Left ventricle myocardium superior (tissue), 1 donor: ENCODE data around the gene TMEM270. TPM values are rescaled to one million over a fixed set of nuclear protein-coding genes. Genes with fewer than 3 reads are reported as not detected.
"Not testable (repeated sequence)": the region's sequence is repeated elsewhere in the genome, so short reads cannot be mapped to it uniquely, and the experiment has no call there.

Source experiments
- ATAC-seq: fragments of 200-7000 bp; cut with Tn5 transposase; one replicate; pipeline ENCODE4 v1.9.1; 2020; ENCODE audit warnings: mild to moderate bottlenecking, moderate library complexity
- DNase-seq: peaks from one replicate; pipeline ENCODE4 v3.0.0-alpha.2; 2020
- intact Hi-C: fragments of 100-400 bp; cut with micrococcal nuclease; formaldehyde crosslinking; loops from one replicate; pipeline ENCODE4 v1.11.0; 2022
- total RNA-seq: library from RNA; stranded (reverse); fragmentation: NEBNext Ultra II Directional; extraction: Animal tissue kit (Norgen Biotek cat#: 25700); gene quantifications from one replicate; pipeline ENCODE4 v1.2.1, GENCODE V29; 2021
- donor health status: DM: no; HTN: yes; CAD: no; lungs with severe emphysema.

TMEM270 gene
- total RNA-seq, 1 donor from 2014 or later, result not detected

DNA sequence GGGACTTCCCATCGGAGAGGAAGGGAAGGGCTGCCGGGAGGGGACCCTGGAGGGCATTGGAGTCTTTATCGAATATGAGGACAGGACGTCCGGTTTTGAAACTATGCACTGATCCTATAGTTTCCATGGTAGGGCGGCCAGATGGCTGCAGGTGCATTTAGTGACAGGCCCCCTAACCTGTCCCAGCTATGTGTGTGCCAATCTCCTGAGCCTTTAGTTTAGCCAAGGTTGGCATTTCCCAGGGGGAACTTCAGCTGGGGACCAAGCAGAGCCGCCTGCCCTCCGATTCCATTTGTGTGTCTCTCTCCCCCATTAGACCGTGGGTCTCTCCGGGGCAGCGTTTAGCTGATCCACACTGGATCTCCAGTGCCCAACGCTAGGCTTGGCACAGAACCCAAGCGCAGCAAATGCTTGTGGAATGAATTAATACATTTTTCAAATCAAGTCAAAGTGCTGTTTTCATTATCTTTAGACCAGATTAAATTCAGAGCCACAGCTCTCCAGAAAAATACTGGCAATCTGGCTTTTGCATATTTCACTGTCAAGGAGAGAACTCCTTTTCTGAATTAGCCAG is 19.9 kb downstream of the TMEM270 start:
- DNase-seq (no peak), ATAC-seq (no peak)
- intact Hi-C loops, result no loop called here

DNA sequence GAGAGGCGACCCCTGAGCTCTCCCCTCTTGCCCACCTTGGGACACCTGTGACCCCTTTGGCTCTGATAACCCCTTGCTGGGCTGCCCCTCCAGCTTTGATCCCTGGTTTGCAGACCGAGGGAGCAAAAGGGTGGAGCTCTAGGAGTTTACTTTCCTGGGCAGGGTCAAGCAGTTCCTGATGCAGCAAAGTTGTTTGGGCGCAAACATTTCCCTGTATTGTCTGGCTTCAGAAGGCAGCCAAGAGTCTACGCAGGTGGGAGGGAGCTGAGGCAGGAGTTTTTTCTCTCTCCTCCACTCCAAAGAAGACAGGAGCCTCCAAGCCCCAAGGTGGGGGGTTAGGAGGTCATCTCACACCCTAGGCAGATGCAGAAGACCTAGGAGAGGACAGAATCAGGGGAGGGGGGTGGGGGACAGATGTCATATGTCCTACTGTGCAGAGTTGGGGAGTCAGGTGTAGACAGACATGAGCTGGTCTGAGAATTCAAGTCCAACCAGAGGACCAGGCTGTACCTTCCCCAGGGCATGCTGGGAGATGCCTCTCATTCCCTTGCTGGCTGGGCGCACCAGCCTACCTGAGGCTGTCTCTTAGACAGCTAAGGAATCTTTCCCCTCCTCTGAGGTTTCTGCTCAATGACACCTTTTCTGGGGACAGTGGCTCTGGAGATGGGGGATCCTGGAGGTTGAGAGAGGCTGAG is 20.5 kb downstream of the TMEM270 start:
- ATAC-seq (peak; percentile 24), DNase-seq (no peak)
- intact Hi-C loops, result no loop called here

DNA sequence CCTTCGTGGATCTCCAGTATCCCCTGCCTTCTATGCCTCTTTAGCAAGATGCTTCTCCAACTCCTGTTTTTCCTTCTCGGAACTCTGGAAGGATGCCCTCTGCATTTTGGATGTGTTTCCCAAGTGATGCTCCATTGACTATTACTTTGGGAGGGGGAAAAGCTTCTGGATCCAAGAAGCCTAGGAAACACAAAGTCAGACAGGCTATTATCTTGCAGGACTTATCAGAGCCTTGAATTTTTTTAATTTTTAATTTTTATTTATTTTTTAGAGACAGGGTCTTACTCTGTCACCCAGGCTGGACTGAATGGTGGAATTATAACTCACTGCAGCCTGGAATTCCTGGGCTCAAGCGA is 21.1 kb downstream of the TMEM270 start:
- no peak for DNase-seq
- intact Hi-C loops, result no loop called here
- no peak for ATAC-seq

DNA sequence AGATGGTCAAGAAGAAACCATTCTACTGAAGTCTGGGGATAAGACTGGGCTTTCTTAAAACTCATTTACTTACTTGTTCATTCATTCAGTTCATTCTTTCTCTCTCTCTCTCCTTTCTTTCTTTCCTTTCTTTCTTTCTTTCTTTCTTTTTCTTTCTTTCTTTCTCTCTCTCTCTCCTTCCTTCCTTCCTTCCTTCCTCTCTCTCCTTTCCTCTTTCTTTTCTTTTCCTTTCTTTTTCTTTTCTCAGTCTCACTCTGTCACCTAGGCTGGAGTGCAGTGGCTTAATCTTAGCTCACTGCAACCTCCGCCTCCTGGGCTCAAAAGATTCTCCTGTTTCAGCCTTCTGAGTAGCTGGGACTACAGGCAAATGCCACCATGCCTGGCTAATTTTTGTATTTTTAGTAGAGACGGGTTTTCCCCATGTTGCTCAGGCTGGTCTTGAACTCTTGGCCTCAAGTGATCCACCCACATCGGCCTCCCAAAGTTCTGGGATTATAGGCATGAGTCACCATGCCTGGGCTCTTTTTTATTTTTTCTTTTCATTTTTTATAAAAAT is 24.0 kb downstream of the TMEM270 start:
- DNase-seq, ATAC-seq, intact Hi-C loops: not testable (repeated sequence)

DNA sequence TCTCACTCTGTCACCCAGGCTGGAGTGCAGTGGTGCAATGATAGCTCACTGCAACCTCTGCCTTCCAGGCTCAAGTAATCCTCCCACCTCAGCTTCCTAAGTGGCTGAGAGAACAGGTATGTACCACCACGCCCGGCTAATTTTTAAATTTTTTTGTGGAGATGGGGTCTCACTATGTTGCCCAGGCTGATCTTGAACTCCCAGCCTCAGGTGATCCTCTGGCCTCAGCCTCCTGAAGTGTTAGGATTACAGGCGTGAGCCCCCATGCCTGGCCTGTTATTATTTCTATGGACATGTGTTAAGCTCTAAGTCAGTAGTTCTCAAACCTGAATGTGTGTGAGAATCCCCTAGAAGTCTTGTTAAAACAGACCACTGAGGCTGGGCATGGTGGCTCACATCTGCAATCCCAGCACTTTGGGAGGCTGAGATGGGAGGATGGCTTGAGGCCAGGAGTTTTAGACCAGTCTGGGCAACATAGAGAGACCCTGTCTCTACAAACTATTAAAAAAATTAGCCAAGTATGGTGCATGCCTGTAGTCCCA is 24.5 kb downstream of the TMEM270 start:
- ATAC-seq (no peak), DNase-seq (no peak)
- intact Hi-C loops, result no loop called here

DNA sequence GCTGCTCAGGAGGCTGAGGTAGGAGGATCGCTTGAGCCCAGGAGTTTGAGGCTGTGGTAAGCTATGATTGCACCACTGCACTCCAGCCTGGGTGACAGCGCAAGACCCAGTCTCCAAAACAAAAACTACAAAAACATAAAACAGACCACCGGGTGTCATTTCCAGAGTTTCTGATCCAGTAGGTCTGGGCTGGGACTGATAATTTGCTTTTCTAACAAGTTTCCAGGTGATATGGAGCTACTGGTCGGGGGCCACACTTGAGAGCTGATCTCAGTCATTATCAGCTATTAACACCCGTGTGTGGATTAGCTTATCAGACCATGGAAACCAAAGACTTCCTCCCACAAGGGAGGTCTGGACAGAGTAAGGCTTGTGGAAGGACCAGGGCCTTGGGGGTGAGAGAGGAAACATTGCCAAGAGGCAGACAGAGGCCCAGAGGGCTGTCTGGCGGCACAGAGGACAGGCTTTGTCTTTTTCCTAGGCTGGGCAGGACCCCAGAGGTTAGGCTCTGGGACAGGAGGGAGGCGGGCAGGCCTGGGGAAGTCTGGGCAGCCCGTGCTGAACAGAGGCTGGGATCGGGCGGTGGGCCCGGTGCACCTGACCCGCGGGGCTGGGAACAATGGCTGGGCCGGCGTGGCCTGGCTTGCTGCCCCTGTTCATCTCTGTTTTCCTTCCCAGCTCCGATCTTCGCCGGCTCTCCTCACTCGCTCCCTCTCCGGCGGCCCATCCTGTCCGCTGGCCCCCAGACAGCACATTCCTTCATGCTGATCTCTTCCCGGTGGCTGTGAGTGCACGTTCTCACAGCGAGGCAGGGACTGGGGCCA is 25.2 kb downstream of the TMEM270 start:
- DNase-seq, result peak; percentile 79
- ATAC-seq, result peak; percentile 80
- intact Hi-C loops, result no loop called here

DNA sequence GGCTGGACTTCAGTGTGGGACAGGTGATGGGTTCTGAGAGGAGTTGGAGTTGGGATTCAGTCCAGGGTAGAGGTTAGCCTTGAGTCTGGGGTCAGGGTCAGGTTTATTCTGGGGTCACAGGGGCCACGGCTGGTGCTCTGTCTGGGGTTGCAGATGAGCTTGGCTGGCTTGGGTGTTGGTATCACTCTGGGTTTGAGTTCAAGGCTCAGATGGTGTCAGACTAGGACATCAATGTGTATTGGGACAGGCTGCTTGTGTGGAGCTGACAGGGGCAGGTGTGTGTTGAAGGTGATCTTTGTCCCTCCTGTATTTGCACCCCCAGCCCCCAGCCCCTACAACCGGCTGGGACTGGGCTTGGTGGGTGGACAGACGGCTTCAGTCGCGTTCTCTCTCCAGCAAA is 26.8 kb downstream of the TMEM270 start:
- ATAC-seq, result no peak
- intact Hi-C loops, result no loop called here
- DNase-seq, result no peak

DNA sequence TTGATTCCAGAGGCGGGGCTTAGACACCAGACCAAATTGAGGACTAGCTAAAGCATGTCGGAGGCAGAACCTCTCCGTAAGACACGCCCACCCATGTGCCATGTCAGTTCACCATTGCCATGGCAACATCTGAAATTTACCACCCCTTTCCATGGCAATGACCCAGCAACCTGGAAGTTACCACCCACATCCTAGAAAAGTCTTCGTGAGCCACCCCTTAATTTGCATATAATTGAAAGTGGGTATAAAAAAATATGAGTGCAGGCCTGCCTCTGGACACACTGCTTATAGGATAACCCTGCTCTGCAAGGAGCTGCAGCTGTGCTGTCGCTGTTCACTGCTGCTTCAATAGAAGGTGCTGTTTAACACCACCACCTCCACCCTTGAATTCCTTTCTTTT is 28.0 kb downstream of the TMEM270 start:
- DNase-seq (no peak), ATAC-seq (no peak)
- intact Hi-C loops, result no loop called here

DNA sequence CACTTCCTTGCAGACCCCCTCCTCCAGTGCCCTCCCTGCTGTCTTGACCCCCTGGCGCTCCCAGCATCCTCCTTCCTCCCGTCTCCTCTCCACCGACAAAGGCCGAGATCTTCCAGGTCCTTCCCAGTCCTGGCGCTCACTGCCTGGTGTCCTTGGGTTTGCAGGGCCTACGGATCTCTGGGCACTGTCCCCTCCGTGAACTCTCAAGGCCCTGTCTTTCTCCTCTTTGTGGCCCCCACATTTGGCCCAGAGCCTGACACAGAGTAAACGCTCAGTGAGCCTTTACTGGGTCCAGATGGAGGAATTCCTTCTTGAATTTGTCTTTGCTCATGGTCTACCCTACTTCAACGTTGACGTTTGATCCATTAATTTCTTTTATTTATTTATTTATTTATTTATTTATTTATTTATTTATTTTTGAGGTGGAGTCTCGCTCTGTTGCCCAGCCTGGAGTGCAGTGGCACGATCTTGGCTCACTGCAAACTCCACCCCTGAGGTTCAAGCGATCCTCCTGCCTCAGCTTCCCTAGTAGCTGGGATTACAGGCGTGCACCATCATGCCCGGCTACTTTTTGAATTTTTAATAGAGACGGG is 29.7 kb downstream of the TMEM270 start:
- DNase-seq, result no peak
- no peak for ATAC-seq
- intact Hi-C loops, result no loop called here

DNA sequence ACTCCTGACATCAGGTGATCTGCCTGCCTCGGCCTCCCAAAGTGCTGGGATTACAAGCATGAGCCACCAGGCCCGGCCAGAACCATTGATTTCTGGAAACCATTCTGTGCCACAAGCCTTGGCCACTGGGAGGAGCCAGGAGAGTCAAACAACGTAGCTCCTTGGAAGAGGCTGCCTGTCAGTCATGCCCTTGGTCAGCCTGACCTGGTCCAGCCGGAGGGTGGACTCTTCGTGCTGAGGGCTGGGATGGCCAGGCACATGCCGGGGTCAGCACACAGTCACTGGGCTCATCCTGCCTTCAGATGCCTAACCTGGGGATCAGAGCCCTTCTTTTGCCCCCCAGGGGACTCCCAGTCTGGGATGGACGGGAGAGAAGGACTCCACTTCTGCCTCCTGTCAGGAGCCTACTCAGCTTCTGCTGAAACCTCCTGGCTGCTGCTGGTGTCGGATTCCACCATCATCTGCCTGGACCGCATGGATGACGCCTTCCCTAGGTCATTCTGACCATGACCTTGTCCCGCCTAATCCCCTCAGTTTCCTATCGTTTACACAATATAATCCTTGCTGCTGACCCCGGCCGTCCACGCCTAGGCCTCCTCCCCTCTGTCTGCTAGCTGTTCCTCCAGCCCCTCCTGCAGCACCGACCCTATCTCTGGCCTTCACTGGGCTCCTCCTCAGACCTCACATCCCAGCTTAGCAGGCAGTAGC is 30.4 kb downstream of the TMEM270 start:
- ATAC-seq, result no peak
- no peak for DNase-seq
- intact Hi-C loops, result no loop called here

DNA sequence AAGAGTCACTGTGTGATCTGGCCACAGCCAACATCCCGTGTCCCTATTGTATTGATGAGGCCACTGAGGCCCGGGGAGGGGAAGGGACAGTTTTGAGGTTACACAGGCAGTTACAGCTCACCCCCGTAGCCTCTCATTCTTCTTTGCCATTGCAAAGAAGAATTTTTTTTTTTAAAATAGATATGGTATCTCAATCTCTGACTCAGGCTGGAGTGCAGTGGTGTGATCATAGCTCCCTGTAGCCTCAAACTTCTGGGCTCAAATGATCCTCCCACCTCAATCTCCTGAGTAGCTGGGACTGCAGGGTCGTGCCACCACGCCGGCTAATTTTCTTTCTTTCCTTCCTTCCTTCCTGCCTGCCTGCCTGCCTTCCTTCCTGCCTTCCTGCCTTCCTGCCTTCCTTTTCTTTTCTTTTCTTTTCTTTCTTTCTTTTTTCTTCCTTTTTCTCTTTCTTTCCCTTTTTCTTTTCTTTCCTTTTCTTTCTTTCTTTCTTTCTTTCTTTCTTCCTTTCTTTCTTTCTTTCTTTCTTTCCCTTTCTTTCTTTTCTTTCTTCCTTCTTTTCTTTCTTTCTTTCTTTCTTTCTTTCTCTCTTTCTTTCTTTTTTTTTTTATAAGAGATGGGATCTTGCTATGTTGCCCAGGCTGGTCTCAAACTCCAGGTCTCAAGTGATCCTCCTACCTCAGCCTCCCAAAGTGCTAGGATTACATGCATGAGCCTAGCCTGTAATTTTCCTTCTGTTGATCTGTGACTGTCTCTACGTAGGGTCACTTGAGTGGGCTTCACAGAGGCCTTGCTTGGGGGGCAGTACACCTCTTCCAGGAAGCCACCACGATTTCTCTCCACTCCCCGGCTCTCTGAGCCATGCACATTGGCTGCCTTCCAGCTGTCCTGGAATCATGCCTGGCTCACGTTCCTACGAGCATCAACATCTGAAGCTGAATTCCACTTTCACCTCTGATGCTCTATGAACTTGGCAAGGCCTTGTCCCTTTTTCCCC is 31.3 kb downstream of the TMEM270 start:
- intact Hi-C loops, result no loop called here
- no peak for ATAC-seq
- peak; percentile 74 for DNase-seq

DNA sequence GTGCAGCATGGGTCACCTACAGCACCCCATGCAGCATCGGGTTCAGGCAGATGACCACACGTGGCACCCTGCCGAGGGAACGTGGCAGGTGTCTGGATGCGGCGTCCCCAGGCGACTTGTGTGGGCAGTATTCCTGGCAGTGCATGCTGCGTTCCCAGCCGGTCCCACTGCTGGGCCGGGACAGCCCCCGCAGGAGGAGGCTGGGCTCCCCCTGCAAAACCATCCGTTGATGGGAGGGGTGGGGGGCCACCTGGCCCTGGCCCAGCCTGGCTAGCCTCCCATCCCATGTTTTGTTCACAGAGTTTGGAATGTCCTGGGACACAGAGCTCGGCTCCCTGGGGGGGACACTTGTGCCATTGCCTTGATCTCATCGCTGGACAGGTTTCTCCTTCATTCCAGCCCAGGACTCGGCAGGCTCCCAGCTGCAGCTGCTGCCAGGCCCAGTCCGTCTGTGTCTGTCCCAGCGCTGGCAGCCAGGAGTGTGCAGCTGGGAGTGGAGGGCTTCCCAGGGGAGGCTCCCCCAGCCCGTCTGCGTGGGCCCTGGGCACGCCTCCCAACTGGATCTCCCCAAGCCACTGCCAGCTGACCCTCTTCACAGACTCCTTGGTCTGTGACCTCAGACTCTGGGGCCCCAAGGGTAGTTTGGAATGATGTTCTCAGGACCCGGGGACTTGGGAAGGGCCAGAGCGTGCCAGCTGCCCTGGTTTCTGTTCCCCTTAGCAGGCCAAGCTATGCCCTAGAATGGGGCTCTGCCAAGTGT is 32.6 kb downstream of the TMEM270 start:
- ATAC-seq (peak; percentile 70), DNase-seq (peak; percentile 89)
- intact Hi-C loops, result no loop called here

DNA sequence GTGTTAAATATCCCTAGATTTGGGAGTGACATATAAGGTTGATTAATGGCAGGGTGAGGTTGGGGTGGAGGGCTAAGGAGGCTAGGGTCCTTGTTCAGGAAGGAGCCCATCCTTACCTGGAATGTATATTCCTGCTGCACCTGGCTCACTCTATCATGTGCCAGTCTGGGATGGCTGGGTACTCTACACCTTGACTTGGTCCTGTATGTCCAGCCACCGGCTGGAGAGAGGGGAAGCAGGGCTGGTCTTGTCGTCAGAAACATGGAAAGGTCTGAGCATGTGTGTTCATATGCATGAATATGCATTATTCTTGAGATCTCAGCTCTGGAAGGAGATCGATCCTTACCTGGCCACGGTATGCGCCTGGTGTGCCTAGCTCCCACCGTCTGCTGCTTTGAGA is 33.2 kb downstream of the TMEM270 start:
- no peak for DNase-seq
- intact Hi-C loops, result no loop called here
- no peak for ATAC-seq

DNA sequence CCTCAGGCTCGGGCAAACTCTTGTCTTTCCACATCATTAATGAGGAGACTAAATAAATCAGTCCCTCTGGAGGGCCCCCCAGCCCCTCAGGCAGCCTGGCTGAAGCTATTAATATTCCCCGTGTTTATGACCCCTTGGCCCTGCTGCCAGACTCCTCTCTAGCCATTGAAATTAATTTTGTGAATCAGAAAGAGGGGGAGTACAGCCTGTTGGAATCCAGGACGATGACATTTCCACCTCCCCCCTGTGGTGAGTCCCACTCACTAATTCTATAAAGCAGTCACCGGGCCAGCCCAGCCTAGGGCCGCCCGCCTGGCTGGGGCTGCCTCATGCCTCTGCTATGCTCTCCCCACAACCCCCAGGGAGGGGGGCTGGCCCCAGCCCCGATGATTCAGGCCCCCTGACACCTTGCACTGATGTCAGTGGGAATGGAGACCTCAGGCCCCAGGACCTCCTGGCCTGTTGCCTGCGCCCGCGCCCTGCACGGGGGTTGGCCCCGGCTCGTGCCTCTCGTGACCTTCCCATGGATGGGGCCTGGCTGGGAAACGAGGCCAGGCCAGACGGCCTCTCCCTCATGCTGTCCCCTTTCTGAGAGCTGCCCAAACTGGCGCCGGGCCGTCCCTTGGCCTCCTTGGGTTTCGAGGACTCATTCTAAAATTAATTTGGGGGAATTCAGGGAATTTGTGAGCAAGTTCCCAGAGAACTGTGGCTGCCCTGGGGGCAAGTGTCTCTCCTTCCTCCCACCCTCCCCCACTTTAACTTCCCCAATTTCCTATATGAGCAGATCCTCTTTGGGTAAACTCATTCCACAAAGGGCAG is 34.0 kb downstream of the TMEM270 start:
- intact Hi-C loops, result no loop called here
- DNase-seq (peak; percentile 91), ATAC-seq (peak; percentile 81)

DNA sequence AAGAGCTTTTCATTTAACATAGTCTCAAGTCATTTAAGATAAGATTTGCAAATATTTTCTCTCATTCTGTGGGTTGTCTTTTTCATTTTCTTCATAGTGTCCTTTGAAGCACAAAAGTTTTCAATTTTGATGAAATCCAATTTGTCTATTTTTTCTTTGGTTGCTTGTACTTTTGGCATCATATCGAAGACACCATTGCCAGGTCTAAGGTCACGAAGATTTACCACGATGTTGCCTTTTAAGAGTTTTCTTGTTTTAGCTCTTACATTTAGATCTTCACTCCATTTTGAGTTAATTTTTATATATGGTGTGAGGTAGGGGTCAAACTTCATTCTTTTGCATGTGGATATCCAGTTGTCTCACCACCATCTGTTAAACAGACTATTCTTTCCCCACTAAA is 34.7 kb downstream of the TMEM270 start:
- no peak for DNase-seq
- ATAC-seq, result no peak
- intact Hi-C loops, result no loop called here

DNA sequence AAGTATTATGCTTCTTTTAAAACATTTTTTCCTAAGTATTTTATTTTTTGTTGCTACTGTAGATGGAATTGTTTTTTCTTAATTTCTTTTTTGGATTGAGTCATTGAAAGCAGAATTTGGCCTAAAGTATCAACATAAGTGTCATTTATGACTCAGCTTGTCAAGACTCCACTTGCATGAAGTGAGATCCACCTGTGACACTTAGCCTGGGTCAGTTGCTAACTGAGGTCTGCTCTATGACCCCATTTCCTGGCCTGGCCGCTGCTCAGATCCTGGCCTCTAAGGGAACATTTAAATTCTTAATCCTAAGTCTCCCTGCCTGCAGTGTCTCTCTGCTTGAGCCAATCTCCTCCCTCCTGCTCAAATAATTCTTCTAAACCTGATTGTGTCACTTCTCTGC is 35.5 kb downstream of the TMEM270 start:
- intact Hi-C loops, result no loop called here
- ATAC-seq (no peak), DNase-seq (no peak)
